Tibial nerve (tissue), 4 donors: ENCODE data around the gene PRKCE.

Experiments
- EP300 ChIP-seq, 2 donors: sonication (generic); formaldehyde crosslinking; IDR thresholded peaks; one replicate each; pipeline ENCODE4 v1.6.1; 2017; ENCODE audit warnings: antibody characterized with exemption in 2 of 2, mild to moderate bottlenecking in 1 of 2
- POLR2A ChIP-seq, 2 donors: fragments of 450-650 bp; IDR thresholded peaks; one replicate each; pipeline ENCODE4 v1.6.1; 2017; ENCODE audit warnings: antibody characterized with exemption in 2 of 2, mild to moderate bottlenecking in 2 of 2, moderate library complexity in 2 of 2
- TF ChIP-seq, protein P1 (sequence below), 5 experiments: fragments of 200-600 bp in 3 of 5; fragments of 450-650 bp in 2 of 5; sonication (generic) in 3 of 5; IDR thresholded peaks; one replicate each; pipeline ENCODE4 v1.5.1; 2016 to 2019; ENCODE audit warnings: antibody characterized with exemption in 5 of 5, mild to moderate bottlenecking in 3 of 5, moderate library complexity in 2 of 5

DNA sequence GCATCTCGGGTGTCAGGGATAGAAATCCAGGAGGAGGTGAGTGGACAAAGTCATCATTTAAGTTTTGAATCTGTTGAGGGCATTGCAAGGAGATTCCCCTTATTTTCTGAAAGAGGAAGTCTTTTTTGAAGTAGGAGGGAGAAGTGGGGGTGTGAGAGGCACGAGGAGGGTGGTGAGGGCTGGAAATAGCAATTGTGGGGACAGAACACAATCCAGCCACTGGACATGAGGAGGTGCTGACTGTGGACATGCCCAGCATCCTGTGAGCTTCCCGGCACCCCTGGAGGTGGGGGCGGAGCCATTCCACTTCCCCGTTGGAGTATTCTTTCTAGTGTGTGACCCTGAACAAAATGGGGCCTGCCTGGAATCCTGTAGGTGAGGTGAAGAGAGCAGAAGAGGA is 335.0 kb downstream of the PRKCE start:
- TF ChIP-seq, protein P1, sequence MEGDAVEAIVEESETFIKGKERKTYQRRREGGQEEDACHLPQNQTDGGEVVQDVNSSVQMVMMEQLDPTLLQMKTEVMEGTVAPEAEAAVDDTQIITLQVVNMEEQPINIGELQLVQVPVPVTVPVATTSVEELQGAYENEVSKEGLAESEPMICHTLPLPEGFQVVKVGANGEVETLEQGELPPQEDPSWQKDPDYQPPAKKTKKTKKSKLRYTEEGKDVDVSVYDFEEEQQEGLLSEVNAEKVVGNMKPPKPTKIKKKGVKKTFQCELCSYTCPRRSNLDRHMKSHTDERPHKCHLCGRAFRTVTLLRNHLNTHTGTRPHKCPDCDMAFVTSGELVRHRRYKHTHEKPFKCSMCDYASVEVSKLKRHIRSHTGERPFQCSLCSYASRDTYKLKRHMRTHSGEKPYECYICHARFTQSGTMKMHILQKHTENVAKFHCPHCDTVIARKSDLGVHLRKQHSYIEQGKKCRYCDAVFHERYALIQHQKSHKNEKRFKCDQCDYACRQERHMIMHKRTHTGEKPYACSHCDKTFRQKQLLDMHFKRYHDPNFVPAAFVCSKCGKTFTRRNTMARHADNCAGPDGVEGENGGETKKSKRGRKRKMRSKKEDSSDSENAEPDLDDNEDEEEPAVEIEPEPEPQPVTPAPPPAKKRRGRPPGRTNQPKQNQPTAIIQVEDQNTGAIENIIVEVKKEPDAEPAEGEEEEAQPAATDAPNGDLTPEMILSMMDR (IDR thresholded peaks at IDR 0.05): no peak
- TF ChIP-seq POLR2A (IDR thresholded peaks at IDR 0.05): no peak
- TF ChIP-seq EP300 (IDR thresholded peaks at IDR 0.05): peak in 1 of 2 donors; percentile 42
